GM12865 (cell line): ENCODE data around the gene ATP1A1.

Experiments
- DNase-seq: peaks from one replicate; pipeline ENCODE4 v3.0.0; 2010; ENCODE audit warnings: low read depth
- H3K4me3 ChIP-seq: 2 replicates; pipeline ENCODE4 v1.5.1; 2011; ENCODE audit warnings: mild to moderate bottlenecking, low read depth, low read length, control low read depth
- TF ChIP-seq, protein P1 (sequence below): IDR thresholded peaks from 2 replicates; pipeline ENCODE4 v1.5.1; 2011; ENCODE audit warnings: low read length, control low read depth, low read depth, inconsistent platforms; ENCODE audit not compliant: insufficient read depth; ENCODE audit errors: missing control alignments

The ATP1A1 gene

DNA sequence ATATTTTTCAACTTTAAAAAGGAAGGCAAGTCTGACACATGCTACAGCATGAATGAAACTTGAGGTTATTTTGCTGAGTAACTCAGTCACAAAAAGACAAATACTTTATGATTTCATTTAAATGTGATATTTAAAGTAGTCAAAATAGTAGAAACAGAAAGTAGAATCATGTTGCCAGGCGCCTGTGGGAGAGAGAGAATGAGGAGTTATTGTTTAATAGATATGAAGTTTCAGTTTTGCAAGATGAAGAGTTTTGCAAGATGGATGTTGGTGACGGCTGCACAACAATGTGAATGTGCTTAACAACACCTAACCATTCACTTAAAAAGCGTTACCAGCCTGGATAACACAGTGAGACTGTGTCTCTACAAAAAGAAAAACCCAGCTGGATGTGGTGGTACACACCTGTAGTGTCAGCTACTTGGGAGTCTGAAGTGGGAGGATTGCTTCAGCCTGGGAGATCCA is 20.7 kb upstream of the ATP1A1 start:
- peak; percentile 22 for DNase-seq
- H3K4me3 ChIP-seq: no peak overlapping the region
- TF ChIP-seq, protein P1, sequence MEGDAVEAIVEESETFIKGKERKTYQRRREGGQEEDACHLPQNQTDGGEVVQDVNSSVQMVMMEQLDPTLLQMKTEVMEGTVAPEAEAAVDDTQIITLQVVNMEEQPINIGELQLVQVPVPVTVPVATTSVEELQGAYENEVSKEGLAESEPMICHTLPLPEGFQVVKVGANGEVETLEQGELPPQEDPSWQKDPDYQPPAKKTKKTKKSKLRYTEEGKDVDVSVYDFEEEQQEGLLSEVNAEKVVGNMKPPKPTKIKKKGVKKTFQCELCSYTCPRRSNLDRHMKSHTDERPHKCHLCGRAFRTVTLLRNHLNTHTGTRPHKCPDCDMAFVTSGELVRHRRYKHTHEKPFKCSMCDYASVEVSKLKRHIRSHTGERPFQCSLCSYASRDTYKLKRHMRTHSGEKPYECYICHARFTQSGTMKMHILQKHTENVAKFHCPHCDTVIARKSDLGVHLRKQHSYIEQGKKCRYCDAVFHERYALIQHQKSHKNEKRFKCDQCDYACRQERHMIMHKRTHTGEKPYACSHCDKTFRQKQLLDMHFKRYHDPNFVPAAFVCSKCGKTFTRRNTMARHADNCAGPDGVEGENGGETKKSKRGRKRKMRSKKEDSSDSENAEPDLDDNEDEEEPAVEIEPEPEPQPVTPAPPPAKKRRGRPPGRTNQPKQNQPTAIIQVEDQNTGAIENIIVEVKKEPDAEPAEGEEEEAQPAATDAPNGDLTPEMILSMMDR: no peak

DNA sequence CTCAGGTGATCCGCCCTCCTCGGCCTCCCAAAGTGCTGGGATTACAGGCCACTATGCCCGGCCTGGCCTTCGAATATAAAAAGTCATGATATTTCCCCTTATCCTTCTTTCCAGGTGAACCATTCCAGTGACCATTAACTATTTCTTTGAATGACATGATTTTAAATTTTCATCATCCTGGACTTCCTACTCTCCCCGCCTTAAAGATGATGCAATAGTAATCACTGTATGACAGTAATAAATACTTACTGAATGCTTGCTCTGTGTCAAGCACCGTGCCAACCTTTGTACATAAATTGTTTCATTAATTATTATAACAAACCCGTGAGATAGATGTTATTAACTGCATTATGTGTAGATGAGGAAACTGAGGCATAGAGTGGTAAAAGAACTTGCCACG is 19.9 kb upstream of the ATP1A1 start:
- DNase-seq: no peak
- H3K4me3 ChIP-seq: no peak overlapping the region
- TF ChIP-seq, protein P1: no peak

DNA sequence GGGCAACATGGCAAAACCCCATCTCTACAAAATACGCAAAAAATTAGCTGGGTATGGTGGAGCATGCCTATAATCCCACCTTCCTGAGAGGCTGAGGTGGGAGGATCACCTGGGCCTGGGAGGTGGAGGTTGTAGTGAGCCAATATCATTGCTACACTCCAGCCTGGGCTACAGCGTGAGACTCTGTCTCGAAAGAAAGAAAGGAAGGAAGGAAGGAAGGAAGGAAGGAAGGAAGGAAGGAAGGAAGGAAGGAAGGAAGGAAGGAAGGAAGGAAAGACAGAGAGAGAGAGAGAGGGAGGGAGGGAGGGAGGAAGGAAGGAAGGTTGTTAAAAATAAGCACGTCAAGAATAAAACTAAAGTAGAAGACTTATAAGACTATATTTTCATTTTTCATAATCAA is 17.0 kb upstream of the ATP1A1 start:
- no peak for DNase-seq
- TF ChIP-seq, protein P1: no peak
- H3K4me3 ChIP-seq: no peak overlapping the region

DNA sequence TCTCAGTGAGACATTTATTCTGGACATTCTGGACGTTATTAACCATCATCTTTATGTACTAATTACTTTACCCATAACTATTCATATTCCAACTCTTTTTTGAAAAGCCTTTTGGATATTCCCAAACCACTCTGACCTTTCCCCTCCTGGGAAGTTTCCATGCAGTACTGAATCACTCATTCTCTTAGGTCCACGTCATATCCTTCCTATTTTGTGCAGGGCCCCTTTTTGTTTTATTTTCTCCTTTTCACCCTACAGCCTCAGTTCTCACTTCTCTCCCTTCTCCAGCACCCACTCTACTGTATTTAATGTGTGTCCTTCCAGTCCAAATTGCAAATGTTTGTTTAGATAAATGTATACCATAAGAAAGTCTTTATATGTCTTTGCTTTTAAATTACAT is 16.4 kb upstream of the ATP1A1 start:
- DNase-seq: no peak
- TF ChIP-seq, protein P1: no peak
- no peak overlapping the region for H3K4me3 ChIP-seq

DNA sequence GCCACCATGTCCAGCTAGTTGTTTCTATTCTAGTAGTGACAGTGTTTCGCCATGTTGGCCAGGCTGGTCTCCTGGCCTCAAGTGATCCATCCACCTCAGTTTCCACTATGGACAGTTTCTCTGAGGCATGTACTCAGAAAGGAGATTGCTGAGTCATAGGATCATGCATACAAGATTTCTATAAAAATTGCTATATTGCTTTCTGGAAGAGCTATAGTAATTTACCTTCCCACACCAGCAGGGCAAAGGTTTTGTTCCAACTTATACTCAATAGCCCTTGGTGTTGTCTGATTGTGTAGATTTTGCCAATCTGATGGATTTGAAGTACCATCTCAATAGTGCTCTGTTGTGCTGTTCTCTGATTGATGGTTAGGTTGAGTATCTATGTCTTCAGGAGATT is 15.6 kb upstream of the ATP1A1 start:
- TF ChIP-seq, protein P1: no peak
- no peak overlapping the region for H3K4me3 ChIP-seq
- no peak for DNase-seq

DNA sequence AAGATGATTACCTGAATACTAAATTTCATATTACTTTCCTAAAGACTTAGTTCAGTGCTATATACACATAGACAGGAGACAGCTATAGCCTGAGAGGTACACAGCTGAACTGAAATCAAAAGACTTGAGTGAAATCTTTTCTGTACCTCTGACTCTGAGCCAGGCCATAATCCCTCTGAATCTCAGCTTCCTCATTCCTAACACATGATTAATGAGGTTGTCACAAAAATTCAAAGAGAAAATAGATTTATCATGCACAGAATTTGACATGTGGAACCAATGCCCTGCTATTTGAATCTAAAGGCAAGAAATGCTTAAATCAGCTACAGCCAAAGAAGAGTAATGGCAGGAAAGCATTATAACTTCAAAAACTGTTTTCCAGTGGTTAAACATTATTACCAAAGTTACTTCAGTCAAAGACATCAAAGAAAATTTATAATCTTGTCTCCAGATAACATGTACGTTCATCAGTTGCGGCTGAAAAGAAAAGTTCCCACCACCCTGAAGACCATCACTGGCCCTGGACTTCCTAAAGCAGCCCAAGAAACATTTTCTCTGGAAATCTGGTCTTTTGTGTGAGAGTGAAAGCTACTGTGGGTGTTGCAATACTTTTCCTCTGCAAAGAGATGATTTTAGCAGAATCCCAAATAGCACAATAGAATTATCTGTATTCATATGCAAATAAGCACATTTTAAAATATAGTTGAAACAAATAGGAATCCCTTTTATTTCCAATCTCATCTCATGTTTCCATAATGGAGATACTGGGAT is 13.8 kb upstream of the ATP1A1 start:
- DNase-seq: no peak
- H3K4me3 ChIP-seq: no peak overlapping the region
- TF ChIP-seq, protein P1: no peak

DNA sequence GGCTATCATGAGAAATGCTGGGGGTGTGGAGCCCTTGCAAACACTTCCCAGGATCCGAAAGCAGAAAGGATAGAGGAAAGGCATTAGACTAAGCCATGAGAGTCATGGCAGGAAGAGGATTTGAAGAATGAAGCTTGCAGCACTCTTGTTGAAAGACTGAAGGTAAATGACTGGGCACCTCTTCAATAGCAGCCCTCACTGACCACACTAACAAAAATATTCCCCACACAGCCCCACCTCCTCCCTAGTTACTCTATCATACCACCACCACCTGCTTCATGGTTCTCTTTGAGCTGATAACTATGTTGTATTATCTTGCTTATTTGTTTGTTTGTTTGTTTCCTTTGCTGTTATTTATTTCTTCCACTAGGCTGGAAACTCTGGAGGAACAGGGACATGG is 13.2 kb upstream of the ATP1A1 start:
- TF ChIP-seq, protein P1: no peak
- DNase-seq: no peak
- no peak overlapping the region for H3K4me3 ChIP-seq
